IPS-11a (cell line): ENCODE data around the gene UCK2.
"Not testable (repeated sequence)": the region's sequence is repeated elsewhere in the genome, so short reads cannot be mapped to it uniquely, and the experiment has no call there.

Source experiments
- H3K4me3 ChIP-seq: one replicate; pipeline ENCODE4 v1.5.1; 2013; ENCODE audit warnings: low read depth, low read length, control low read depth

The UCK2 gene

GRCh38 chr1:165827268-165828102 is at the start of gene UCK2:
TSS of gene UCK2 (plus strand) at chr1:165827614. CDS start at chr1:165827834, 220 bp downstream.
- H3K4me3 ChIP-seq, result peak within 1 kb of the TSS; percentile 86

DNA sequence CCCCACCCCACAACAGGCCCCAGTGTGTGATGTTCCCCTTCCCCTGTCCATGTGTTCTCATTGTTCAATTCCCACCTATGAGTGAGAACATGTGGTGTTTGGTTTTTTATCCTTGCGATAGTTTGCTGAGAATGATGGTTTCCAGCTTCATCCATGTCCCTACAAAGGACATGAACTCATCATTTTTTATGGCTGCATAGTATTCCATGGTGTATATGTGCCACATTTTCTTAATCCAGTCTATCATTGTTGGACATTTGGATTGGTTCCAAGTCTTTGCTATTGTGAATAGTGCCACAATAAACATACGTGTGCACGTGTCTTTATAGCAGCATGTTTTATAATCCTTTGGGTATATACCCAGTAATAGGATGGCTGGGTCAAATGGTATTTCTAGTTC is 49.2 kb upstream of the UCK2 start:
- H3K4me3 ChIP-seq, result not testable (repeated sequence)

DNA sequence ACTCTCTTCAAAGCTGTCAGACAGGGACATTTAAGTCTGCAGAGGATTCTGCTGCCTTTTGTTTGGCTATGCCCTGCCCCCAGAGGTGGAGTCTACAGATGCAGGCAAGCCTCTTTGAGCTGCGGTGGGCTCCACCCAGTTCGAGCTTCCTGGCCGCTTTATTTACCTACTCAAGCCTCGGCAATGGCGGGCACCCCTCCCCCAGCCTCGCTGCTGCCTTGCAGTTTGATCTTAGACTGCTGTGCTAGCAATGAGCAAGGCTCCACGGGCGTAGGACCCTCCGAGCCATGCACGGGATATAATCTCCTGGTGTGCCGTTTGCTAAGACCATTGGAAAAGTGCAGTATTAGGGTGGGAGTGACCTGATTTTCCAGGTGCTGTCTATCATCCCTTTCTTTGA is 43.9 kb upstream of the UCK2 start:
- H3K4me3 ChIP-seq, result not testable (repeated sequence)

GRCh38 chr1:165787741-165788140 is 39.7 kb upstream of the UCK2 start:
- H3K4me3 ChIP-seq, result no peak overlapping the region

DNA sequence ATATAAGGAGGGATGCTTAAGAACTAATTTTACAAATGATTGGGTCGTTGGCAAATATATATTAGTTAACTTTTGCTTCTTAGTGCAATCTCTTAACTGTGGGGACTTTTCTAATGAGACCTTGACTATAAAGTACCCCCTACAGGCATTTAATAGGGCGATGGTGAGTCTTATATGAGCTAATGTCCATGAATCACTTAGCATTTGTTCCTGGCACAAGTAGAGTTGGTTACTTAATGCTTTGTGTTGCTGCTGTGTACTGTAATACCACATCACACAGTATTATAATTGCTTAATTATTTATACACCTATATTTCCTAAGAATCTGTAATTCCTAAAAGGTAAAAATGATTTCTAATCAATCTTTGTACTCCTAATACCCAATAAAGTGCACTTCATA is 33.5 kb upstream of the UCK2 start:
- H3K4me3 ChIP-seq, result no peak overlapping the region

DNA sequence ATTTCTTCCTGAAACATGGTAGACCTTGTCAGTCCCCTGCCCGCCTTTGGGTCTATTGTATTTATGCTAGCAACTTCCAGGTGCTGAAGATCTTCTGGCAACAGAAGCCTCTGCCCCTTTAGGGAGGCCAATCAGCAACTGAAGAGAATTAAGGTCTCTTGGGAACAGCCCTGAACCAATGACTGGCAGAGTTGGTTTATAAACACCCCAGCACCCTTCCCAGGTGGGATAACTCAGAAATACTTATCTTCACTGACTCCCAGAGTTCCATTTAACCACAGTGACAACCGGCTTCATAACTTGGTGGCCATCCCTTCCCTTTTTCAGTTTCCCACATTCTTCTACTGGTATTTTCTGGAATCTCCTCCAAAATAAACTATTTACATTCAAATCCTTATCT is 31.5 kb upstream of the UCK2 start:
- no peak overlapping the region for H3K4me3 ChIP-seq

- no peak overlapping the region for H3K4me3 ChIP-seq
Observed at GRCh38 chr1:165799387-165799786, 28.0 kb upstream of the UCK2 start.

- H3K4me3 ChIP-seq, result not testable (repeated sequence)
Observed at GRCh38 chr1:165804513-165804912, 22.9 kb upstream of the UCK2 start.

- H3K4me3 ChIP-seq, result no peak overlapping the region
Observed at GRCh38 chr1:165807613-165808012, 19.8 kb upstream of the UCK2 start.

DNA sequence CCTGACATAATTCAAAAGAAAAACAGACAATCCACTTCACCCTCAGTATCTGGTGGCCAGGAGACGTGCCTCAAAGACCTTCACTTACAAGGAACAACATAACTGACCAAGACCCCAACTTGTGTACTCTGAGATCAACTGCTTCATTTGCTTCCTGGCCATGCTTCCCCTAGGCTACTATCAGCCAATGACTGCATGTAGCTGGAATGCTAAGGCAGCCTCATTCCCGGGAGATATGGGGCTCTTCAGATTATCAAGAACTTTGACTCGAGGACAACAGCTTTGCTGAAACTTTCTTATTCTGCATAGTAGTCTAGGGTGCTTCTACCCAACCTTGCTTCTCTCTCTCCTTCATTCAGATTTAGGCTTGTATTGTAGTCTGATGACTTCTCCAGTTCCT is 11.7 kb upstream of the UCK2 start:
- H3K4me3 ChIP-seq, result no peak overlapping the region

- H3K4me3 ChIP-seq, result no peak overlapping the region
Observed at GRCh38 chr1:165816157-165816556, 11.3 kb upstream of the UCK2 start.

DNA sequence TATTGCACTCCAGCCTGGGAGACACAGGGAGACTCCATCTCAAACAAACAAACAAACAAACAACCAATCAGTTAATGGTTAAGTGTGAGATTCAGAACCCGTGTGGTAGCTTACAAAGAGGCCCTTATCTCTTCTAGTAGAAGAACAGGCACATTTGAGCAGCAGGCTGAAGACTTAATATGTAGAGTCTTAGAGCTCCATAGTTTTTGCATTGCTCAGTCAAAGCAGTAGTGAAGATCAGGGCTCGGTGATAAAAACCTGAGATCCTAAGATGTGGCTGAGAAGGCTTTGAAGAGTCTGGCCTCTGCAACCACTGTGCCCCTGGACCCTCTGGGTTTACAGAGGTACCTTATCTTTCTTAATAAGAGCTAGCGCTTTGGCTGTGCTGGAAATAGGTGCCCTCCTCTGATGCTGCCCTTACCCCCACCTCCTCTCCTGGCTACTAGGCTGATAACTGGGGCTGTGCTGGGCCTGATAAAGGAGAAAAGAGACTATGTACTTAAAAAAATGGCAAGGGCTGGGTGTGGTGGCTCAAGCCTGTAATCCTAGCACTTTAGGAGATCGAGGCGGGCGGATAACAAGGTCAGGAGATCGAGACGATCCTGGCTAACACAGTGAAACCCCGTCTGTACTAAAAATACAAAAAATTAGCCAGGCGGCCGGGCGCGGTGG is 10.5 kb upstream of the UCK2 start:
- H3K4me3 ChIP-seq, result no peak overlapping the region

- H3K4me3 ChIP-seq, result no peak overlapping the region
Observed at GRCh38 chr1:165823552-165824268, 3.7 kb upstream of the UCK2 start.

- H3K4me3 ChIP-seq, result no peak overlapping the region
Observed at GRCh38 chr1:165824269-165824643, 3.2 kb upstream of the UCK2 start.

DNA sequence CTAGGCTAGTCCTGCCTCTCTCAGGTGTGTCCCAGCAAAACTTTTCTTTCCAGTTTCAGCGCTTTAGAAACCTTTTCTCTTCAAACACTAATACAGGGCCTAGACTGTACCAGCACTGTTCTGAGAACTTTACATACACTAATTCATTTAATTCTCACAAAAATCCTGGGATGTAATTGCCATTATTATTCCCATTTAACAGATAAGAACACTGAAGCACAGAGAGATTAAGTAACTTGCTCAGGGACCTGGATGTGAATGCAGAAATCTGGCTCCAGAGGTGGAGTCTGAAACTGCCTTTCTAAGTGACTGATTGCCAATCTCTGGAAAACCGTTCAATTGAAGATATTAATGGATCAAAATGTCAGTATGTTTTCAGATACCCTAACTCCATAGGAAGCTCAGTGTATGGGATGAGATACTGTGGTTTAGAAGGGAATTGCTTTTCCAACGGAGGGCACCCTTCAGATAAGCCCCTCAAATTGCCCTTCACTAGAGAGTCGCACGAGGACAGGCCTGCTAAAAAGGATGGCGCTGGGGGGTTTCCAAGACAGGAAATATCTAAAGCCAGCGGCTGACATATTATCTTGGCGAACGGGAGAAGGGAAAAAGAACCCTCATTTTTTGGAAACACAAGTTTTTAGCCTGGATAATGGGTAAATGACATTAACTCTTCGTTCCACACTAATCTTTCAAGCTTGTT is 698 bp upstream of the UCK2 start:
- H3K4me3 ChIP-seq, result peak overlapping the region; percentile 17

DNA sequence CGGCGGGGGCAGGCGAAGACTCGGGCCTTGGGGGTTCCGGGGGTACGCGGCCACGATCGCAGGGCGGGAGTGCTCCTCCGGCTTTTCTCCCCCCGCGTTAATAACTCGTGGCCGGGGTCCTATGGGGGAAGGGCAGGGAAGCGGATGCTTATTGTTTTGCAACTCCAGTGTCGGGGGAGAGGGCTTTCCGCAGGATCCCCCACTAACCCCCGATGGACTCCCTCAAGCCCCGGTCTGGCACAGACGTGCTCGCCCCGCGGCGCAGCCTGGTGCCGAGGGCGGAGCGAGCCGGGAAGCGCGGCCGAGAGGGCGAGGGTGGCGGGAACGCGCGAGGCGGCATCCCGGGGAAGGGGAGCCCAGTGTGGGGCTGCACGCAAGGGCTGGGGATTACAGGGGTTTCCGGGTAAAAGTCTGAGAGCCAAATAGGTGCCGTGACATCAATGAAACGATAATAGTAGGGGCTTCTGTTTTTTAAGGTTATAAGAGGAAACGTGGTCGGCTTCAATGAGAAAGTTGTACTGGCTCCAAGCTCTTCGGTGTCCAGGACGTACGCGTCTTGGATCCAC is 772 bp downstream of the UCK2 start:
- H3K4me3 ChIP-seq, result peak overlapping the region; percentile 86

- H3K4me3 ChIP-seq, result peak overlapping the region; percentile 86
Observed at GRCh38 chr1:165828669-165829329, 1.4 kb downstream of the UCK2 start.

DNA sequence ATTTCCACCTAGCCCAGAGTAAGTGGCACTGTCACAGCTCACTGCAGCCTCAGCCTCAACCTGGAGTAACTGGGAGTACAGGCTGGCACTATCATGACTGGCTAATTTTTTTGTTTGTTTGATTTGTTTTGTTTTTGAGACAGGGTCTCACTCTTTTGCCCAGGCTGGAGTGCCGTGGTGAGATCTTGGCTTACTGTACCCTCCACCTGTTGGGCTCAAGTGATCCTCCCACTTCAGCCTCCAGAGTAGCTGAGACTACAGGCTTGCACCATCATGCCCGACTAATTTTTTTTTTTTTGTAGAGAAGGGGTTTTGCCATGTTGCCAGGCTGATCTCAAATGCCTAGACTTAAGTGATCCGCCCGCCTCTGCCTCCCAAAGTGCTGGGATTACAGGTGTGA is 2.5 kb downstream of the UCK2 start:
- H3K4me3 ChIP-seq, result no peak overlapping the region

GRCh38 chr1:165831146-165831545 is 3.7 kb downstream of the UCK2 start:
- no peak overlapping the region for H3K4me3 ChIP-seq

- no peak overlapping the region for H3K4me3 ChIP-seq
Observed at GRCh38 chr1:165832902-165833301, 5.5 kb downstream of the UCK2 start.
